COLO668 (cell line): ENCODE results near the gene PTGR2.
A peak's percentile ranks its signal among the peaks of the same experiment; 100 is the strongest.
"Not testable (repeated sequence)": the region's sequence is repeated elsewhere in the genome, so short reads cannot be mapped to it uniquely, and the experiment has no call there.

Experiments
- DNase-seq: peaks from one replicate; lab custom pipeline; 2025; ENCODE audit not compliant: unreplicated experiment; lab: John Stamatoyannopoulos, UW

Gene PTGR2

DNA sequence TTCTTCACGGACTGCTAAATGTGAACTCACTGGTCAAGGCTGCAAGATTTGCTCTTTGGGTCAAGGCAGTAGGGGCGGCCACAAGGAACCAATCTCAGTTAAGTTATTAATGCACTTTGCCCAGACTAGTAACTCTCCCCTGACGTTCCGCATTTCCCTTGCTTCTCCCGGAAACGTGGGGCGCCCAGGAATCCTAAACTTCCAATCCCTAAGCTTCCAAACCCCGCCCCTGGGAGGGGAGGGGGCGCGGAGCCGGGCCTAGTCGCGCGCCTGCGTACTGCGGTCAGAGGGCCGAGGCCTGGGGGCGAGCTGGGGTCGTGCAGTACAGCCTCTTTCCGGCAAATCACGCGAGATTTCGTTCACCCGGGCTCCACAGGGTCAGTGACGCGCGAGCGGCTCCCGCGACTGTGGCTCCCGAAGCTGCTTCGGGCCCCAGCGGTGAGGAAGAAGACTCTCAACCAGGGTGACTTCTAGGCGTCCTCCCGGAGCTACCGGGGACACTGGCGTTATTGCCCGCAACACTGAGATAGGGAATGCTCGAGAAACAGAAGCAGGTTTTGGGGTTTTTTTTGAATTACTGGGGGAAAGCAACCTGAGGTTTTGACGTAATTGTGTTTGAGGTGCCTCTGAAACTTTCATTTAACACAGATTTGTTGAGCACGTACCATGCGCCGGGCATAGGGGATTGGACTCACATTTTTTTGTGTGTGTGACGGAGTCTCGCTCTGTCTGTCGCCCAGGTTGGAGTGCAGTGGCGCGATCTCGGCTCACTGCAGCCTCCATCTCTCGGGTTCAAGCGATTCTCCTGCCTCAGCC is at the start of gene PTGR2:
Gene PTGR2 (plus strand): TSS at position 265 of the 816 bp plus-strand sequence. CDS start 7,032 bp downstream, outside the sequence.
- peak; percentile 98 for DNase-seq

DNA sequence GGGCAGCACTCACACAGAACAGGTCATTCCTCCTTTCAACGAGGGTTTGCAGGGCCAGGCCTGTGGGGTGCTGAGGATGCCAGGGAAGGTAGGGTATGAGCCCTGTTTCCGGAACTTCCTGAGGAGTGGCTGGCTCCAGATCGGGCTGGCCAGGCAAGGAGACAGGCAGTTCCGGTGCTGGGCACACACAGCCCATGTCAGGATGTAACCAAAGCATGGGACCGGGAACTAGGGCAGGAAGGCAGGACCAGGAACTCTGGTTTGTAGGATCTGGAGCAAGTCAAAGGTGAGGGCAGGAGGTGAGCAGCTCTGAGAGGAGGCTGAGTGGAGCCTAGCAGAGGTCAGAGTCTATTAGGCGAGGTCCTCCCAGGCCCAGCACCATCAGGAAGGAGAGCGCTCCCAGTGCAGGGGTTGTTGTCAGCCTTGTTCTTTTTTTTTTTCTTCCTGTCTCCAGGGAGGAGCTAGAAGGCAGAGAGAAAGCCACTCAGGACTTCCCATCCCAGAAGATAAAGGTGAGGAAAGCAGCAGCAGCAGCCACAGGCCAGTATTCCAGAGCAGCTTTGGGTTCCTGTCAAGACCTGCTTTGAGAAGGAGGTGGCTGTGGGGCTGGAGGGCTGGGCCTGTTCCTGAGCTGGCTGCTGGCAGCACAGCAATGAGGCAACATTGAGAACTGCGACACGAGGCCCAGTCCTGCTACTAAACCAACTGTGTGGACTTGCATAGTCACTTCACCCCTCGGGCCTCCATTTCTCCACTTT is 49.0 kb upstream of the PTGR2 start:
- no peak for DNase-seq

DNA sequence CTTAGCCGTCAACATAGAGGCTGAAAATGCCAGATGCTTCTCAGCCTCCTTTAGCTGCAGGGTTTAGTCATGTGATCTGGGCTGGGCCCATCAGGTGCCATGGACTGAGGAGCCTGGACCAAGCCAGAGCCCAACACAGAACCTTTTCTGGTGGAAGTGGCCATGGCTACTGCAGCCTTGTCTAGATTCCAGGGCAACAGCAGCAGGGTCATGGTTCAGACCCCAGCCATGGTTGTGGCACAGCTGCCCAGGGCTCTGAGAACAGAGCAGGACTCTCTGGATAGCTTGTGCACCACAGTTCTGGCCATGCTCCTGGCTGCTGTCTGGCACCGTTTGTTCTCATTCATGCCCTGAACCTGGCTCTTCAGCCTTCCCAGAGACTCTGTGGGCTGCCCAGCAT is 47.0 kb upstream of the PTGR2 start:
- DNase-seq = no peak

- DNase-seq = no peak
Measured at GRCh38 chr14:73807457-73807856, 44.2 kb upstream of the PTGR2 start.

GRCh38 chr14:73809391-73809790 is 42.2 kb upstream of the PTGR2 start:
- no peak for DNase-seq

- DNase-seq = no peak
Measured at GRCh38 chr14:73810478-73811163, 41.0 kb upstream of the PTGR2 start.

DNA sequence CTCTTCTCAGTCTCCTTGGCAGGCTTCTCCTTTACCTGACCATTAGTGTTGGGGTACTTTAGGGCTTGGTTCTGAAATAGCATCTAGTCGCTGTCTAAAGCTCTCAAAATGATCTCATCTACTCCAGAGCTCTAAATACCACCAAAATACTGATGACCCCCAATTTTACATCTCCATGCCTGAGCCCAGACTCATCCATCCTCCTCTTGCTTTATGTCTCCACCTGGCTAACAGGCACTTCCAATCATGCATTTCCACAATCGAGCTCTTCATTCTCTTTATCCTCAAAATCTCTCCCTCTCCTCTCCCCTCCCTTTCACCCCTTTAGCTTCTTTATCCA is 40.5 kb upstream of the PTGR2 start:
- DNase-seq = no peak

GRCh38 chr14:73814153-73814552 is 37.5 kb upstream of the PTGR2 start:
- no peak for DNase-seq

- no peak for DNase-seq
Measured at GRCh38 chr14:73815849-73816248, 35.8 kb upstream of the PTGR2 start.

GRCh38 chr14:73816393-73816816 is 35.2 kb upstream of the PTGR2 start:
- no peak for DNase-seq

DNA sequence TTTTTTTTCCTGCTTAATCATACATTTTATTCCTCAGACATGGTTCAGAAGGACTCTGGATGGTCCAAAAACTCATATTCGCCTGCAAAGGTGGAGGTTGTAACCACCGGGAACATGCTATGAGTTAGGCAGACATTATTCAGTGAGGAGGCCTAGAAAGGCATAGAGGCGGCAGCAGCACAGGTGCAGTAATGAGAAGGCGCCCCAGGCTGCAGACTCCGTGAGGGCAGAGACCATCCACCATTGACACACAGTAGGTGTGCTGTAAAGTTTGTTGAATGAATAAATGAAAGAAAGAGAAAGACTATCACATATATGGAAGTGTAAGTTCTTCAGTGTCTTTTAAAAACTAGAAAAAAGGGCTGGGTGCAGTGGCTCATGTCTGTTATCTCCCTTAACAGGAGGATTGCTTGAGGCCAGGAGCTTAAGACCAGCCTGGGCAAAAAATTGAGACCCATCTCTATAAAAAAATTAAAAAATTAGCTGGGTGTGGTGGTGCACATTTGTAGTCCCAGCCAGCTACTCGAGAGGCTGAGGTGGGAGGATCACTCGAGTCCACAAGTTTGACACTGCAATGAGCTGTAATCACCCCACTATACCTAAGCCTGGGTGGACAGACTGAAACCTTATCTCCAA is 34.5 kb upstream of the PTGR2 start:
- no peak for DNase-seq

DNA sequence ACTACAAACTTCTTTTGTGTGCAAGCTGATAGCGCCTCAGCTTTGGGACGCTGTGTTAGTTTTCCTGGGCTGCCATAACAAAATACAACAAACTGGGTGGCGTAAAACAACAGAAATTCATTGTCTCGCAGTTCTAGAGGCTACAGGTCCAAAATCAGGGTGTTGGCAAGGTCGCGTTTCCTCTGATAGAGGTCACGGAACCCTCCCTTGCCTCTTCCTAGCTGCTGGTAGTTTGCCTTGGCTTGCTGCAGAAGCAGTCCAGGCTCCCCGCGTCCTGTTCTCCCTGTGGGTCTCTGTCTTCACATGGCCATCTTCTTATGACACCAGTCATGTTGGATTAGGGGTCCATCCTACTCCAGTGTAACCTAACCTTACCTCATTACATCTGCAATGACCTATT is 32.8 kb upstream of the PTGR2 start:
- no peak for DNase-seq

GRCh38 chr14:73820631-73821030 is 31.0 kb upstream of the PTGR2 start:
- no peak for DNase-seq

- DNase-seq = no peak
Measured at GRCh38 chr14:73823339-73823885, 28.2 kb upstream of the PTGR2 start.

DNA sequence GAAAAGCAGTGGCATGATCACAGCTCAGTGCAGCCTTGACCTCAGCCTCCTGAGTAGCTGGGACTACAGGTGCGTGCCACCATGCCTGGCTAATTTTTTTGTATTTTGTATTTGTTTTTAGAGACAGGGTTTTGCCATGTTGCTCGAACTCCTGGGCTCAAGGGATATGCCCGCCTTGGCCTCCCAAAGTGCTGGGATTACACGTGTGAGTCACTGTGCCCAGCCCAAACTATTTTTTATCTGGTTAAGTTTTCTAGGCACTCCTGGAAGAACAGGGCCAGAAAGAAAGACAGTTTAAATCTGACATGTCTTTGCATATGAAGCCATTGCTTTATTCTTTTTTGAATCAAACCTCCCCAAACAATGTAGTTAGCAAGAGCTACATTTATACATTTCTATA is 27.5 kb upstream of the PTGR2 start:
- DNase-seq = no peak

GRCh38 chr14:73824536-73824935 is 27.1 kb upstream of the PTGR2 start:
- DNase-seq = no peak

- DNase-seq = peak; percentile 82
Measured at GRCh38 chr14:73825551-73826188, 26.0 kb upstream of the PTGR2 start.

DNA sequence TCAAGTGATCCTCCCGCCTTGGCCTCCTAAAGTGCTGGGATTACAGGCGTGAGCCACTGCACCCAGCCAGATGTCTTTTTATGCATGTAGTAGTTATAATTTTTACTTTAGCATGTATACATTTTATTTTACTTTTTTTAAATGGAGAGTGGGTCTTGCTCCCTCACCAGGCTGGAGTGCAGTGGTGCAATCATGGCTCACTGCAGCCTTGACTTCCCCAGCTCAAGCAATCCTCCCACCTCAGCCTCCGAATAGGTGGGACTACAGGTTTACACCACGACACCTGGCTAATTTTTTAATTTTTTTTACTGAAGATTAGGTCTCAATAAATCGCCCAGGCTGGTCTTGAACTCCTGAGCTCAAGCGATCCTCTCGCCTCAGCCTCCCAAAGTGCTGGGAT is 24.4 kb upstream of the PTGR2 start:
- not testable (repeated sequence) for DNase-seq

GRCh38 chr14:73829071-73829470 is 22.6 kb upstream of the PTGR2 start:
- no peak for DNase-seq
